ENCODE data around the gene ISLR. TPM values are rescaled to one million over a fixed set of nuclear protein-coding genes. Genes with fewer than 3 reads are reported as not detected.

Gene ISLR
- total RNA-seq, 2 donors from 2014 or later = 22.8 to 28.2 TPM

GRCh38 chr15:74222240-74223119 is 49.0 kb downstream of the ISLR start:
- DNase-seq = no peak
- intact Hi-C loops (cut with DNase I) = no loop called here
- no peak for ATAC-seq

- DNase-seq = no peak
- intact Hi-C loops (cut with DNase I) = no loop called here
- no peak for ATAC-seq
These were observed 52.4 kb downstream of the ISLR start for GRCh38 chr15:74225928-74226327.

Other genes starting within 250 kb of the ISLR start
- gene LOXL1, start 247.2 kb upstream of the ISLR start, total RNA-seq = 10 to 100 TPM; 12.0 to 31.5 TPM
- gene STOML1, start 181.4 kb upstream of the ISLR start, total RNA-seq = 10 to 100 TPM; 20.3 to 21.1 TPM
- gene PML, start 179.0 kb upstream of the ISLR start, total RNA-seq = 10 to 100 TPM; 23.4 to 38.7 TPM
- not detected for gene GOLGA6A, start 91.2 kb upstream of the ISLR start, total RNA-seq
- 1 to 10 TPM; 1.9 to 3.9 TPM for gene ISLR2, start 43.1 kb upstream of the ISLR start, total RNA-seq
- not detected for gene STRA6, start 29.1 kb downstream of the ISLR start, total RNA-seq
- not detected for gene CCDC33, start 62.6 kb downstream of the ISLR start, total RNA-seq
- gene CYP11A1, start 193.9 kb downstream of the ISLR start, total RNA-seq = 1 to 10 TPM in 1 of 2 donors, under 1 TPM in 1; 0.29 to 1.8 TPM